ENCODE measurements around the gene KDELR1. TPM values are rescaled to one million over a fixed set of nuclear protein-coding genes. Genes with fewer than 3 reads are reported as not detected.

The KDELR1 gene
- total RNA-seq, 4 donors from 2014 or later, result 62.5 to 99.1 (median 78.6) TPM

DNA sequence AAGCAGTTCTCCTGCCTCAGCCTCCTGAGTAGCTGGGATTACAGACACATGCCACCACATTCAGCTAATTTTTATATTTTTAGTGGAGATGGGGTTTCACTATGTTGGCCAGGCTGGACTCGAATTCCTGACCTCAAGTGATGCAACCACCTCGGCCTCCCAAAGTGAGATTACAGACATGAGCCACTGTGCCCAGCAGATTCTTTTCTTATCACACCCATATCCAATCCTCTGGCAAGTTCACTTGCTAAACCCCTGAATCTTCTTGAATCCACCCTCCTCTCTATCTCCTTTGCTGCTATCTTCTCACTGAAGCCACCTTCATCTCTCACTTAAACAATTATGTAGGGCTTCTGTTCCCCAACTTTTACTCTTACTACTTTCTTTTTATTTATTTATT is 45.2 kb downstream of the KDELR1 start:
- TF ChIP-seq, protein P1, sequence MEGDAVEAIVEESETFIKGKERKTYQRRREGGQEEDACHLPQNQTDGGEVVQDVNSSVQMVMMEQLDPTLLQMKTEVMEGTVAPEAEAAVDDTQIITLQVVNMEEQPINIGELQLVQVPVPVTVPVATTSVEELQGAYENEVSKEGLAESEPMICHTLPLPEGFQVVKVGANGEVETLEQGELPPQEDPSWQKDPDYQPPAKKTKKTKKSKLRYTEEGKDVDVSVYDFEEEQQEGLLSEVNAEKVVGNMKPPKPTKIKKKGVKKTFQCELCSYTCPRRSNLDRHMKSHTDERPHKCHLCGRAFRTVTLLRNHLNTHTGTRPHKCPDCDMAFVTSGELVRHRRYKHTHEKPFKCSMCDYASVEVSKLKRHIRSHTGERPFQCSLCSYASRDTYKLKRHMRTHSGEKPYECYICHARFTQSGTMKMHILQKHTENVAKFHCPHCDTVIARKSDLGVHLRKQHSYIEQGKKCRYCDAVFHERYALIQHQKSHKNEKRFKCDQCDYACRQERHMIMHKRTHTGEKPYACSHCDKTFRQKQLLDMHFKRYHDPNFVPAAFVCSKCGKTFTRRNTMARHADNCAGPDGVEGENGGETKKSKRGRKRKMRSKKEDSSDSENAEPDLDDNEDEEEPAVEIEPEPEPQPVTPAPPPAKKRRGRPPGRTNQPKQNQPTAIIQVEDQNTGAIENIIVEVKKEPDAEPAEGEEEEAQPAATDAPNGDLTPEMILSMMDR (IDR thresholded peaks at IDR 0.05; ENCODE audit: low read depth), result no peak

DNA sequence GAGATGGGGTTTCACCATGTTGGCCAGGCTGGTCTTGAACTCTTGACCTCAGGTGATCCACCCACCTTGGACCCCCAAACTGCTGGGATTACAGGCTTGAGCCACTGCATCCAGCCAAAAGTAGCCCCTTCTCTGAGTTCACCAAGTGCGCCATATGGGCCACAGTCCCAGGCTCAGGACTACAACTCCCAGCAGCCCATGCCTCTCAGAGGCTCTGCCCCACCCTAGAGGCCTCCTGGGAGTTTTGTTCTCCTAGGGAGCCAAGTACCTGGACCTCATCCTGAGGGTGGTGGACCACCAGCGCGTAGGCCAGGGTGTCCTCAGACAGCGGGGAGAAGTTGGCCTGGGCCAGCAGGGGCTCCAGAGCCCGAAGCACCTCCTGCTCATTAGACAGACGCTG is 46.5 kb downstream of the KDELR1 start:
- TF ChIP-seq, protein P1 (IDR thresholded peaks at IDR 0.05; ENCODE audit: low read depth), result no peak

DNA sequence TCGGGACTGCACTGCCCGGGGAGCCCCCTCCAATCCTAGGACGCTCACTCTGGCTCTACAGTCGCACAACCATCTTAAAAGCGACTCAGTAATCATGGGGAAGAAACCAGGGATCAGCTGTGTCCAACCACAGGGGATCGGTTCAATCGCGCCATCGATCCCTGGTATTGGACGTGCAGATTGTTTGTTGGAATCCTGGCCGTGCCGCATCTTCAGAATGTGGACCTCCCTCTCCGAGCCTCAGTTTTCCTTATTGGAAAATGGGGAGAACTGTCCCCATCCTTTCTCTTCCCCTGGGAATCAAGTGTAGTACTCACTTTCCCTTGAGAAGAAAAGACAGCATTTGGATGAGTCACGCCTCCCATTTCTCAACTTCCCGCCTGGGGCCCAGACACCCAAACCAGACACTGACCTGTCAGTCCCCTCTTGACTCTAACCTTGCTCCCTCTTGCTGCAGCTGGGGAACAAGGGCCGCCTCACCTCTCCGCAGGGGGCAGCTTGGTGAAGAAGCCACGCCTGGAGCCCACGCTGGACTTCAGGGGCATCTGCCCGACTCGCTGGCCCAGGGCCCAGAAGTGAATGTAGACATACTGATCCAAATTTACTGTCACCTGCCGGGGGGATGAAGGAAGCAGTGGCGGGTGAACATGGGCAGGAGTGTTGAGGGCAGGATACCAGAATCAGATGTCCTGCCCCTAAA is 48.4 kb downstream of the KDELR1 start:
- TF ChIP-seq, protein P1 (IDR thresholded peaks at IDR 0.05; ENCODE audit: low read depth), result no peak

- TF ChIP-seq, protein P1 (IDR thresholded peaks at IDR 0.05; ENCODE audit: low read depth), result no peak
These were observed 49.0 kb downstream of the KDELR1 start for GRCh38 chr19:48342414-48342738.

DNA sequence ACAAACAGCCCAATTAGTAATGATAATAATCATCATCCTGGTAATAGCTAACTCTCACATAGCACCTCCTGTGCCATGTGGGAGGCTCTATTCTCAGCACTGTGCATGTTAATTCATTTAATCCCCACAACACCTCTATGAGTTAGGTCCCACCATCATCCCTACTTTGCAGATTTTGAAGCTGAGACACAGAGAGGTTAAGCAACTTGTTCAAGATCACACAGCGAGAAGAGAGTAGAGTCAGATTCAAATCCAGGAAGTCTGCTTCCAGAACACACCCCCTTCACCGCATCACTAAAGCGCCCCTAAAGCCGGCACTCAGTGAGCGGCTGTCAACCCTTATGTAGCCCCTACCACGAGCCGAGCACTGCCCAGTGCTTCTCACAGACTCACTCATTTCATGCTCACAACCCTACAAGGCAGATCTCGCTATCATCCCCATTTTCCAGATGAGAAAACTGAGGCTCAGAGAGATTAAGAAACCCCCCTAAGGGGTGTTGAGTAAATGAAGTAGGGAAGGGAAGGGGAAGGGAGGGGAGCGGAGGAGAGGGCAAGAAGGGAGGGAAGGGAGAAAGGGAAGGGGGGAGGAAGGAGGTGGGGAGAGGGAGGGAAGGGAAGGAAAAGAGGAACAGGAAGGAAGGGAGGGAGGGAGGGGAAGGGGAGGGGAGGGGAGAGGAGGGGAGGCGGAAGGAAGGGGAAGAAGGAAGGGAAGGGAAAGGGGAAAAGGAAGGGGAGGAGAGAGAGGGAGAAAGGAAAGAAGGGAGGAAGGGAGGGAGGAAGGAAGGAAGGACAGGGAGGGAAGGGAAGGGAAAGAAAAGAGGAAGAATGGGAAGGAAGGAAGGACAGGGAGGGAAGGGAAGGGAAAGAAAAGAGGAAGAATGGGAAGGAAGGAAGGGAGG is 49.6 kb downstream of the KDELR1 start:
- TF ChIP-seq, protein P1 (IDR thresholded peaks at IDR 0.05; ENCODE audit: low read depth), result no peak

- TF ChIP-seq, protein P1 (IDR thresholded peaks at IDR 0.05; ENCODE audit: low read depth), result no peak
These were observed 50.4 kb downstream of the KDELR1 start for GRCh38 chr19:48340995-48341394.

- TF ChIP-seq, protein P1 (IDR thresholded peaks at IDR 0.05; ENCODE audit: low read depth), result no peak
These were observed 52.4 kb downstream of the KDELR1 start for GRCh38 chr19:48338802-48339503.

Data from subcutaneous adipose tissue (tissue), 4 donors.